Upper lobe of left lung (tissue), 6 donors: ENCODE measurements around the gene SH3PXD2A. TPM values are rescaled to one million over a fixed set of nuclear protein-coding genes. Genes with fewer than 3 reads are reported as not detected.
A peak's percentile ranks its signal among the peaks of the same experiment; 100 is the strongest.

Experiments used
- ATAC-seq, 2 donors: fragments of 200-7000 bp; cut with Tn5 transposase; one replicate each; pipeline ENCODE4 v1.9.1; 2022; ENCODE audit warnings: mild to moderate bottlenecking in 2 of 2, moderate library complexity in 2 of 2; ENCODE audit not compliant: low FRiP score in 2 of 2
- DNase-seq, 2 donors: peaks; one replicate each; pipeline ENCODE4 v3.0.0-alpha.2; 2019 to 2020
- H3K27ac ChIP-seq, 4 donors: fragments of 200-600 bp; sonication (generic); one replicate each; pipeline ENCODE4 v1.5.1; 2016 to 2019
- H3K27me3 ChIP-seq, 4 donors: fragments of 200-600 bp; sonication (generic); one replicate each; pipeline ENCODE4 v1.5.1; 2017 to 2019
- H3K36me3 ChIP-seq, 4 donors: fragments of 200-600 bp; sonication (generic); one replicate each; pipeline ENCODE4 v1.5.1; 2016 to 2019
- H3K4me1 ChIP-seq, 4 donors: fragments of 200-600 bp; sonication (generic); one replicate each; pipeline ENCODE4 v1.5.1; 2018 to 2019
- H3K4me3 ChIP-seq, 4 donors: fragments of 200-600 bp; sonication (generic); one replicate each; pipeline ENCODE4 v1.5.1; 2017 to 2019; ENCODE audit warnings: mild to moderate bottlenecking in 2 of 4, moderate library complexity in 1 of 4
- H3K9me3 ChIP-seq, 4 donors: fragments of 200-600 bp; sonication (generic); one replicate each; pipeline ENCODE4 v1.5.1; 2018 to 2019
- EP300 ChIP-seq, 4 donors: sonication (generic); formaldehyde crosslinking; IDR thresholded peaks; one replicate each; pipeline ENCODE4 v1.5.1; 2017; ENCODE audit warnings: antibody characterized with exemption in 4 of 4, control low read depth in 2 of 4
- POLR2A ChIP-seq, 4 donors: fragments of 450-650 bp; IDR thresholded peaks; one replicate each; pipeline ENCODE4 v1.5.1; 2016 to 2017; ENCODE audit warnings: antibody characterized with exemption in 4 of 4, mild to moderate bottlenecking in 2 of 4
- POLR2AphosphoS5 ChIP-seq, 2 donors: sonication (generic); formaldehyde crosslinking; IDR thresholded peaks; one replicate each; pipeline ENCODE4 v1.5.1; 2017; ENCODE audit warnings: antibody characterized with exemption in 2 of 2
- WGBS, 2 donors: methylation state at CpG; one replicate each; pipeline ENCODE4 v1.1.5; 2017 to 2018; 5-methylcytosine and 5-hydroxymethylcytosine counted together
- total RNA-seq, 6 donors: library from RNA; depleted of rRNA in 4 of 6; stranded (reverse); fragments of >200 nt in 4 of 6; gene quantifications; one replicate each; pipeline versions ENCODE4 v1.1.0 to v1.2.1, GENCODE V29; 2016 to 2021
- TF ChIP-seq, protein P1 (sequence below), 6 experiments: fragments of 450-650 bp in 4 of 6; fragments of 200-600 bp in 2 of 6; sonication (generic) in 2 of 6; IDR thresholded peaks; one replicate each; pipeline ENCODE4 v1.5.1; 2016 to 2019; ENCODE audit warnings: antibody characterized with exemption in 6 of 6
- donor health status: DM: no; HTN: no; CAD: no; lungs with moderate emphysema.
- donor health status: DM: no; HTN: yes; CAD: no; lungs with severe emphysema.

Gene SH3PXD2A
- total RNA-seq, 6 donors from 2014 or later: 19.6 to 42.2 (median 30.8) TPM

DNA sequence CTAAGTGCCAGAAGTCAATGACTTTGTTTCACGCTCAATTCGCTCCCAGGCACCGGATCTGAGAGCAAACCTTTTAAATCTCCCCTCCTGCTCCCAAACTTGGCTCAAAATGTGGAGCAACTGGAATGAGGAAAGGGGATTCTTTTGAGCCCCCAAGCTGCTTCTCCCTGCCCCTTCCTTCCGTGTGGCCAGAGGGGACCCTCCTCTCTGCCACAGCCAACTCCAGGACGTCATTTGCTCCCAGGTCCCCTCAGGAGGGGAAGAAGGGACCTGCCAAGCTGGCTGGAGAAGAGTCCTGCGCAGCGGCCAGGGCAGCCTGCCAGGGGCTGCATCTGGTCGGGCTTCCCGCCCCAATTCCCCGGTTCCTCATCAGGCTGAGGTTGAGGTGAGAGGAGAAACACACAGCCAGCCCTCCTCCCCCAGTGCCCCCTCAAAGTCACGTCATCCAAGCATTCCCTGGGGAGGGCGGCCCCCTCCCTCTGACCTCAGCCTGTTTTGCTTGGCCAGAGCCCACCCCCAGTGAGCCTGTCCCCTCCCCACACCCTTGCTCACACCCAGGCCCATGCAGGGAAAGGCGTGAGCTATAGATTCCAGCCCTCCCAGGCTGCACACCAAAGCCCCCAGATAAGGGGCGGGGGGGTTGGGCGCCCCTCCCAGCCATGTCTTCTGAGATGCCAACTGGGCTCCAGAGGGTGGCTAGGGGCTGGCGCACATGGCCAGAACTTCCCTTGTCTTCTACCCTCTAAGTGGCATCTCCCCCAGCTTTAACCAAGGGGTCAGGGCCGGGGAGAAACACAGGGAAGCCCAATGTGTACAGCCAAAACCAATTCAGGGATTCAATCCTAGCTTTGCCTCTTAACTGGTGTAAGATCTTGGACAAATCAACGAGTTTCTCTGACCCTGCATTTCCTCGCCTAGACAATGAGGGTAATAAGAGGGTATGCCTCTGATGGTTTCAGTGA lies 35.0 kb downstream of the SH3PXD2A start:
- no peak overlapping the region for H3K27ac ChIP-seq
- no peaks in the 10 kb centered on the region for H3K9me3 ChIP-seq
- ATAC-seq (peak; percentile 48 to 85), DNase-seq (peak in 1 of 2 donors; percentile 91)
- no peak overlapping the region for H3K4me3 ChIP-seq
- no peaks in the 10 kb centered on the region for H3K36me3 ChIP-seq
- WGBS, 2 donors: 24 to 33% methylated on average over 11 to 19 of the region's 19 CpGs
- H3K27me3 ChIP-seq: no peaks in the 10 kb centered on the region
- peaks cover 19 to 38% (median 24%) of the 10 kb centered on the region in 4 donors for H3K4me1 ChIP-seq
- TF ChIP-seq, protein P1, sequence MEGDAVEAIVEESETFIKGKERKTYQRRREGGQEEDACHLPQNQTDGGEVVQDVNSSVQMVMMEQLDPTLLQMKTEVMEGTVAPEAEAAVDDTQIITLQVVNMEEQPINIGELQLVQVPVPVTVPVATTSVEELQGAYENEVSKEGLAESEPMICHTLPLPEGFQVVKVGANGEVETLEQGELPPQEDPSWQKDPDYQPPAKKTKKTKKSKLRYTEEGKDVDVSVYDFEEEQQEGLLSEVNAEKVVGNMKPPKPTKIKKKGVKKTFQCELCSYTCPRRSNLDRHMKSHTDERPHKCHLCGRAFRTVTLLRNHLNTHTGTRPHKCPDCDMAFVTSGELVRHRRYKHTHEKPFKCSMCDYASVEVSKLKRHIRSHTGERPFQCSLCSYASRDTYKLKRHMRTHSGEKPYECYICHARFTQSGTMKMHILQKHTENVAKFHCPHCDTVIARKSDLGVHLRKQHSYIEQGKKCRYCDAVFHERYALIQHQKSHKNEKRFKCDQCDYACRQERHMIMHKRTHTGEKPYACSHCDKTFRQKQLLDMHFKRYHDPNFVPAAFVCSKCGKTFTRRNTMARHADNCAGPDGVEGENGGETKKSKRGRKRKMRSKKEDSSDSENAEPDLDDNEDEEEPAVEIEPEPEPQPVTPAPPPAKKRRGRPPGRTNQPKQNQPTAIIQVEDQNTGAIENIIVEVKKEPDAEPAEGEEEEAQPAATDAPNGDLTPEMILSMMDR (IDR thresholded peaks at IDR 0.05): no peak
- TF ChIP-seq EP300 (IDR thresholded peaks at IDR 0.05): no peak
- TF ChIP-seq POLR2AphosphoS5 (IDR thresholded peaks at IDR 0.05): peak in 1 of 2 donors; percentile 8
- no peak for TF ChIP-seq POLR2A (IDR thresholded peaks at IDR 0.05)

DNA sequence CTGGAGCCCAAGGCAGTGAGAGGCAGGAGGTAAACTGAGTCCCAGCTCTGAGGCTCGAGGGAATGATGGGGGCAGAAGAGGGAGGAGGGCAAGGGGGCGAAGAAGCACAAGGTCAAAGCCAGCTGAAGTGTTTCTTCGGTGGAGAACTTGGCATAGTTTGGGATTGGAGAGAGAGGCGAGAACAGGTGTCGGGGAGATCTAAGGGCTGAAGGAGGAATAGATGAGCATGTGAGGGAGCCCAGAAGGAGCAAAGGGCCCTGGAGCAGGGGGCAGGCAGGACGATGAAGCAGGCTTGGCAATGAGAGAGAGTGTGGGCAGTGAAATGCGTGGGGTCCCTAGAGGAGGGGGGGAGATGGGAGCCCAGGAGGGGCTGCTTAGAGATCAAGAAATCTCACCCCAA lies 35.9 kb downstream of the SH3PXD2A start:
- DNase-seq (no peak), ATAC-seq (no peak)
- TF ChIP-seq EP300 (IDR thresholded peaks at IDR 0.05) (no peak), POLR2A (IDR thresholded peaks at IDR 0.05) (no peak), POLR2AphosphoS5 (IDR thresholded peaks at IDR 0.05) (no peak)
- TF ChIP-seq, protein P1 (IDR thresholded peaks at IDR 0.05): no peak
- H3K27me3 ChIP-seq: no peaks in the 10 kb centered on the region
- no peak overlapping the region for H3K27ac ChIP-seq
- H3K9me3 ChIP-seq: no peaks in the 10 kb centered on the region
- no peak overlapping the region for H3K4me3 ChIP-seq
- peaks cover 19 to 38% (median 23%) of the 10 kb centered on the region in 4 donors for H3K4me1 ChIP-seq
- WGBS, 2 donors: 62 to 65% methylated on average over 7 of the region's 7 CpGs
- no peaks in the 10 kb centered on the region for H3K36me3 ChIP-seq

DNA sequence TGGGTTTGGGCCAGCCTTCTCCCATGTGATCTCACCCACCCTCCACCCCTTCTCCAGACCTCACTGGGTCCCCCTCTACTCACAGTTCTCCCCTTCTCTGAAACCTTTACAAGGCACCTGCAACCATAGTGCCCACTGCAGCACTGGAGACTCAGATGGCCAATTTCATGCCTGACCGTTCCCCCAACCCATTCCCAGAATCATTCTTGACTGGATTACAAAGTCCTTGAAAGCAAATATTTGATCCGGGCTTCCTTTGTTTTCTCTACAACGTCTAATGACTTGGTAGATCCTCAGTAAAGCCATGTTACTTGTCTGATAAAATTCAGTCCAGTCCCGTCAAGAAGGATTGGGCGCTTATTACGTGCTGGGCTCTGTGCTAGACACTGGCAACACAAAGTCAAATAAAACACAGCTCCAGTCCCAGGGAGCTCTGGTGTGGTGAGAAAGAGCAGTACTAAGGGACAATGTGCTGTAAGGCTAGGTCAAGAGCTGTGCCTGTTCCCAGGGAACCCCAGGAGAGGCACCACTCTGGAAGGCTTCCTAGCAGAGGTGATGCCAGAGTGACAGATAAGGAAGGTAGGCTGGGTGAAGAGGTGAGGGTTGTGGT lies 36.5 kb downstream of the SH3PXD2A start:
- no peak overlapping the region for H3K27ac ChIP-seq
- no peak overlapping the region for H3K4me3 ChIP-seq
- ATAC-seq: no peak
- no peak for DNase-seq
- 61 to 66% methylated on average over 6 of the region's 6 CpGs for WGBS, 2 donors
- H3K27me3 ChIP-seq: no peaks in the 10 kb centered on the region
- no peak for TF ChIP-seq EP300 (IDR thresholded peaks at IDR 0.05)
- no peaks in the 10 kb centered on the region for H3K9me3 ChIP-seq
- H3K4me1 ChIP-seq: peaks cover 15 to 38% (median 22%) of the 10 kb centered on the region in 4 donors
- no peaks in the 10 kb centered on the region for H3K36me3 ChIP-seq

DNA sequence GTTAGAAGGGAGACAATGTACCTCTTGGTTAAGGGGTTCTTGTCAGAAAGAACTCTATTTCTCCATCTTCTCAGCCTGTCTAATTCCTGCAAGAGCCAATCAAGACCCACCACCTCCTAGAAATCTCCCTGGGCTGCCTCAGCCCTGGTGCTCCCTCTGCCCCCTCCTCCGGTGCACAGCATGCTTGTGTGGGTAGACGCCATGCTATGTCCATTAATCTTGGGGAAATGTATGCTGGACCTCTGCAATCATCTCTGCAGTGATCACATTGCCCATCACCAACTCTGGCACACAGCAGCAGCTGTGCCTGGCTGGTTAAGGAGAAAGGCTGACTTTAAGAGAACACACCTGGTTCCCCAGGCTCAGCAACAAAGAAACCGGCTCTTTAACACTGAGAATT lies 37.3 kb downstream of the SH3PXD2A start:
- ATAC-seq (no peak), DNase-seq (no peak)
- Histone ChIP-seq H3K9me3 (no peaks in the 10 kb centered on the region), H3K4me3 (no peak overlapping the region), H3K36me3 (no peaks in the 10 kb centered on the region), H3K27me3 (no peaks in the 10 kb centered on the region), H3K27ac (no peak overlapping the region), H3K4me1 (peaks cover 13 to 33% (median 21%) of the 10 kb centered on the region in 4 donors)
- WGBS, 2 donors: 92 to 94% methylated on average over 2 to 3 of the region's 3 CpGs
- no peak for TF ChIP-seq POLR2A (IDR thresholded peaks at IDR 0.05)

DNA sequence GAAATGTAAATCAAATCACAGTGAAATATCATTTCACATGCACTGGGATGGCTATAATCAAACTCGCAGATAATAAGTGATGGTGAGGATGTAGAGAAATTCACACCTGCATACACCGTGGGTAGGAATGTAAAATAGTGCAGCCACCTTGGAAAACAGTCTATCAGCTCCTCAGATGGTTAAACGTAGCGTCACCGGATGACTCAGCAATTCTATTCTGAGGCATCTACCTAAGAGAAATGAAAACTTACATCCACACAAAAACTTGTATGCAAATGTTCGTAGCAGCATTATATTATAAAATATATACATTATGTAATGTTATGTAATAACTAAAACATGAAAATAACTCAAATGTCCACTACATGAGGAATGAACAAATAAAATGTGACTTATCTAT lies 38.9 kb downstream of the SH3PXD2A start:
- Histone ChIP-seq H3K27ac (no peak overlapping the region), H3K4me1 (peaks cover 22 to 49% (median 32%) of the 10 kb centered on the region in 4 donors), H3K36me3 (no peaks in the 10 kb centered on the region), H3K9me3 (no peaks in the 10 kb centered on the region), H3K4me3 (no peak overlapping the region), H3K27me3 (no peaks in the 10 kb centered on the region)
- ATAC-seq (no peak), DNase-seq (no peak)
- TF ChIP-seq POLR2A (IDR thresholded peaks at IDR 0.05) (no peak), POLR2AphosphoS5 (IDR thresholded peaks at IDR 0.05) (no peak), EP300 (IDR thresholded peaks at IDR 0.05) (no peak)
- TF ChIP-seq, protein P1 (IDR thresholded peaks at IDR 0.05): no peak
- WGBS, 2 donors: 73 to 83% methylated on average over 6 of the region's 6 CpGs
